GM21526 (cell line): ENCODE results near the gene RFX1.

Source experiments
- ATAC-seq: cut with Tn5 transposase; IDR thresholded peaks from one replicate; pipeline ENCODE4 v1.9.1; 2021; ENCODE audit warnings: moderate library complexity; ENCODE audit not compliant: unreplicated experiment, low FRiP score

RFX1 gene

GRCh38 chr19:13963603-13964105 lies 42.5 kb downstream of the RFX1 start:
- no peak for ATAC-seq

- no peak for ATAC-seq
These were observed 43.2 kb downstream of the RFX1 start for GRCh38 chr19:13962699-13963602.

GRCh38 chr19:13961826-13962698 lies 44.1 kb downstream of the RFX1 start:
- ATAC-seq = no peak

DNA sequence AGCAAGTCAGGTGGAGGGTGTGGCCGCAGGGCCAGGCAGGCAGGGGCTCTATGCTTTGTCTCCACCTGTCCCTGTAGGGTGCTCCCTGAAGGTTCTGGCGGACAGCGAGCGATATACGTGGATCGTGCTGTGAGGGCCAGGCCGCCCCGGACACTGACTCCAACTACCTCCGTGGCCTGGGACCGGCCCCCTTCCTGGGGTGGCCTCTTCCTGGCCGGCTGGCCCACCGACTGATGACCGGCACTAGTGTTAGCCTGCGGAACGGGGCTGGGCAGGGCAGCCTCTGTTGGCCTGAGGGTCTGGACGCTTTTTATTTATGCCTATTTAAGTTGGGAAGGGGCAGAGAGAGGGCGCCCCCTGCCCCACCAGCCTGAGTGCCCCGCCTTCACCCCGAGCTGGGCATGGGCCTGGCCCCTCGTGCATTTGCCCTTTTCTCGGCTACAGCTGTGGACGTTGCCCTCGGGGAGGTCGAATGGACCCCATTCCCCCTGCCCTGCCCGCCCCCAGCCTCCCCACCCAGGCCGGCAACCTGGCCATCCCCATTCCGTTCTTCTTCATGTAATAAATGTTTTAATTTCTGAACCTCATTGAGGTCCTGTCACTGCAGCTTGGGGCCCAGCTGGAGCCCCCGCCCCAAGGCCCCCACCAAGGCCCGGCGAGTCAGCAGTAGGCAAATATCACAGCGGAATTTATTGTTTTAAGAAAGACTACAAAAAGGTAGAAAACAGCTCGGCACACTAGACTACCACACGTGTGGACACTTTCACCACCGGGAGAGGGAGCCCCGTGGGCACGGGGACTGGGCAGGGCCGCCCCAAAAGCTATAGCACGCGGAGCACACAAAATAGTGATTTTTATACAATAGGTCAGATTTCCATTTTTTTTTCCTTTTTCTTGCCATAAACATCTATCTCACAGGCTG lies 45.0 kb downstream of the RFX1 start:
- ATAC-seq = no peak

DNA sequence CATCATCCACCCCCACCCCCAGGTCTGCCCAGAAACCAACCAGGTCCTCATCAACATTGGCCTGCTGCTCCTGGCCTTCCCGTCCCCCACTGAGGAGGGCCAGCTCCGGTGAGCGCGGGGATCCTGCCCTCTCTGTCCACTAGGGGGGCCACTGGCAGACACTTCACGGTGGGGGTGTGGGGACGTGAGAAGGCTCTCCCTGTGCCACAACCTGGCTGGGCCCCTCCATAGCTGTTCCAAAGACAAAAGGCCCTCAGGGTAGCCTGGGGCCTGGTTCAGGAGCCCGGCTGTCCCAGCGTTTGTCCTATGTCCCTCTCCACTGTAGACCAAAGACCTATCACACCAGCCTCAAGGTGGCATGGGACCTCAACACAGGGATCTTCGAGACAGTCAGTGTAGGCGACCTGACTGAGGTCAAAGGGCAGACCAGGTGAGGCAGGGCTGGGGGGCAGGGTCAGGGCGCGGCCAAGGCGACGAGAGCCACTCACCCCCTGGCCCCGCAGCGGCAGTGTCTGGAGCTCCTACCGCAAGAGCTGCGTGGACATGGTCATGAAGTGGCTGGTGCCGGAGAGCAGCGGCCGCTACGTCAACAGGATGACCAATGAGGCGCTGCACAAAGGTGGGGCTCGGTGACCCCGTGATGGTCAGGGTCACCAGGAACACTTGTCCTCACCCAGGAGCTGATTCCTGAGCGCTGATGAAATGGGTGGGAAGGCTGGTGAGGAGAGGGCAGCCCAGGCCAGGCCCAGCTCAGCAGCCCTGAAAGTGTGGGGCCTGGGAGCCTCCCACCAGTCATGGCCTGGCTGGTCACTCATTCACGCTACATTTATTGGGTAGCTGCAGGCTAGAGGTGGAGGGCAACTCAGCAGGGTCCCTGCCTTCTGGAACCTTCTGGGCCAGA lies 45.9 kb downstream of the RFX1 start:
- no peak for ATAC-seq

GRCh38 chr19:13959141-13959961 lies 46.8 kb downstream of the RFX1 start:
- ATAC-seq = no peak

DNA sequence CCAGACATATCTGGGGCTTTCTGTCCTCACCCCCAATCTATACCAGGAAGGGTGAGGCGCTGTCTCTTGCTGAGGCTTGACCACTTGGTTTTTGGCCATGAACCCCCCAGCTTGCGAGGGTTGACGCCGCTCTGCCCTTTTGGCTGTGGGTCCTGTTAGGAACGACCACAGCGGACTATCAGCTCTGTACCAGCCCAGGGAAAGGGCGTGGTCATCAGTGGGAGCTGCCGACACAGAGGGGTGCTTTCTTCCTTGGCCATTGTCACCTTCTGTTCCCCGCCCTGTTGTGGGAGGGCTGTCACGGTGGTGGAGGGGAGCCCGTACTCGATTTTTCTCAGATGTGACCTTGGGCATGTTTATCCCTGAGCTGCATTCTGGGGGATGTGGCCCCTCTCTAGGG lies 48.1 kb downstream of the RFX1 start:
- no peak for ATAC-seq

DNA sequence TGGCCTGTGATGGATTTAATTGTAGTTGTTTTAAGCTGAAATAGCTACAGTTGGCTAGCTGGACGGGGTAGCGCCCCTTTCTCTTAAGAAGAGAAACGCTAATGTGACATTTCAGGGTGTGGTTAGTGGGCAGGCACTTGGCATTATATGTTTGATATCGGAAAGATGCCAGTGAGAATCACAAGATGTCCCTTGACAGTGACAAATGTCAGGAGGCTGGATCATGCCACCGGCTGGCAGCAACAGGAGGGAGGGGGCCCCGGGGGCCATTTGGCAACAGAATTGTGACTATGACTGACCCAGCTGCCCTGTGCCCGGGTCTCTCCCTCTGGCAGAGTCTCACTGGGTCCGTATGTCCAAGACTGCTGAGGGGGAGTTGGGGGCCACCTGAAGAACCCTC lies 49.1 kb downstream of the RFX1 start:
- ATAC-seq = no peak

GRCh38 chr19:13956365-13956744 lies 49.8 kb downstream of the RFX1 start:
- no peak for ATAC-seq

- ATAC-seq = no peak
These were observed 50.3 kb downstream of the RFX1 start for GRCh38 chr19:13955662-13956364.

DNA sequence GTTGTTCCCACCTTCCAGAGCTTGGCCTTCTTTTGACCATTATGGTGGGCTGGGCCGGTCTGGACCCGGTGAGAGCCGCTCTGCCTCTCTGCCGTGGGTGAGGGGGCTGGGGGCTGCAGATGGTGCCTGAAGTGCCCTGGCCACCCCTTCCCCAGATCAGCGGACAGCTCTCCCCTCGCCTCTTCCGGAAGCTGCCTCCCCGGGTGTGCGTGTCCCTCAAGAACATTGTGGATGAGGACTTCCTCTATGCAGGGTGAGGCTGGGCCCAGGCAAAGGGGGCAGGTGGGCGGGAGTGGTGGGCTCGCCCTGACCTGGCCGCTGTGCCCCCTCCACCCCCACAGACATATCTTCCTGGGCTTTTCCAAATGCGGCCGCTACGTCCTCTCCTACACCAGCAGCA lies 51.9 kb downstream of the RFX1 start:
- ATAC-seq = no peak

GRCh38 chr19:13952931-13953531 lies 53.1 kb downstream of the RFX1 start:
- ATAC-seq = no peak

DNA sequence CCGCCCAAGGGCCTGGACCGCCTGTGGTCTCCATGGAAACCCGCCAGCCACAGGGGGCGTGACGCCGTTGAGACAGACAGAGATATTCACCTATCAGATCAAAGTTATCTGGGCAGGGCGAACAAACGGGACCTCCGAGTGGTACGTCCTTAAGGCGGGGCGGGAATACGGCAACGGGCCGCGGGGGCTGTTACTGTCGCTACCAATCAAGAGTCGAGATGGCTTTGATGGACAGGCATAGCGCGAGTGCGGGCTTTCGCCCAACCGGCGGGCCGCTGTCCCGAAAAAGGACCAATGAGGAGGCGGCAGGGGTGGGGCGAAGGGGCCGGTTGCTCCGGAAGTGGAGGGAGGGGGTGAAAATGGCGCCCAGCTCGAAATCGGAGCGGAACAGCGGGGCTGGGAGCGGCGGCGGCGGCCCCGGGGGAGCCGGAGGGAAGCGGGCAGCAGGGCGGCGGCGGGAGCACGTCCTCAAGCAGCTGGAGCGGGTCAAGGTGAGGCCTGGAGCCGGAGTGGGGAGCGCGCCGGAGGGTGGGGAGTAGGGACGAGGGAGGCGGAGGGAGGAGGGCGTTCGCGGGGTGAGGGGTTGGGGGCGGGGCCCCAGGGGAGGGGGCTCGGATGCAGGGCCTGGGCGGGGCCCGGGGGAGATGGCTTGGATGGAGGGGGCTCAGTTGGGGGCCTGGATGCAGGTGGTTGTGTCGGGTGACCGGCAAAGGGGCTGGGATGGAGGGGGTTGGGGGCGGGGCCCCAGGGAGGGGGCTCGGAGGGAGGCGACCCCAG lies 53.8 kb downstream of the RFX1 start, which contains the start of gene DCAF15:
Gene DCAF15 (plus strand): TSS at position 356 of the 777 bp plus-strand sequence. CDS start 4 bp downstream, at position 360.
- ATAC-seq = peak; percentile 89

- peak; percentile 13 for ATAC-seq
These were observed 54.3 kb downstream of the RFX1 start for GRCh38 chr19:13951799-13952153.

- no peak for ATAC-seq
These were observed 55.1 kb downstream of the RFX1 start for GRCh38 chr19:13951043-13951442.

GRCh38 chr19:13946414-13946813 lies 59.7 kb downstream of the RFX1 start:
- no peak for ATAC-seq
